GM18505 (cell line): ENCODE results near the gene SH3BP4.

Source experiments
- ATAC-seq: cut with Tn5 transposase; IDR thresholded peaks from one replicate; pipeline ENCODE4 v1.9.1; 2021; ENCODE audit not compliant: unreplicated experiment
- POLR2A ChIP-seq: IDR thresholded peaks from 4 replicates; pipeline ENCODE4 v1.6.1; 2011; ENCODE audit warnings: borderline replicate concordance; ENCODE audit not compliant: insufficient read depth, insufficient read length; ENCODE audit errors: extremely low read depth

Gene SH3BP4

GRCh38 chr2:235059161-235059560 is 107.3 kb downstream of the SH3BP4 start:
- no peak for ATAC-seq
- TF ChIP-seq POLR2A = no peak

GRCh38 chr2:235061656-235062055 is 109.8 kb downstream of the SH3BP4 start:
- no peak for ATAC-seq
- no peak for TF ChIP-seq POLR2A

- no peak for TF ChIP-seq POLR2A
- ATAC-seq = no peak
These were observed 111.7 kb downstream of the SH3BP4 start for GRCh38 chr2:235063471-235063961.

GRCh38 chr2:235064976-235065375 is 113.2 kb downstream of the SH3BP4 start:
- no peak for ATAC-seq
- TF ChIP-seq POLR2A = no peak

GRCh38 chr2:235066490-235066889 is 114.7 kb downstream of the SH3BP4 start:
- no peak for ATAC-seq
- no peak for TF ChIP-seq POLR2A

GRCh38 chr2:235066895-235067294 is 115.1 kb downstream of the SH3BP4 start:
- TF ChIP-seq POLR2A = no peak

GRCh38 chr2:235068701-235069100 is 116.9 kb downstream of the SH3BP4 start:
- no peak for TF ChIP-seq POLR2A
- no peak for ATAC-seq

More at GRCh38 chr2:235066895-235067294, 115.1 kb downstream of the SH3BP4 start:
- no peak for ATAC-seq

GRCh38 chr2:235070063-235070706 is 118.4 kb downstream of the SH3BP4 start:
- TF ChIP-seq POLR2A = no peak
- no peak for ATAC-seq

- TF ChIP-seq POLR2A = no peak
- ATAC-seq = no peak
These were observed 122.1 kb downstream of the SH3BP4 start for GRCh38 chr2:235073868-235074413.

GRCh38 chr2:235077046-235077445 is 125.2 kb downstream of the SH3BP4 start:
- no peak for ATAC-seq
- no peak for TF ChIP-seq POLR2A

- ATAC-seq = no peak
- no peak for TF ChIP-seq POLR2A
These were observed 126.4 kb downstream of the SH3BP4 start for GRCh38 chr2:235078182-235078581.

GRCh38 chr2:235078914-235079472 is 127.2 kb downstream of the SH3BP4 start:
- no peak for ATAC-seq
- TF ChIP-seq POLR2A = no peak

GRCh38 chr2:235080101-235080500 is 128.3 kb downstream of the SH3BP4 start:
- ATAC-seq = no peak
- TF ChIP-seq POLR2A = no peak

GRCh38 chr2:235082578-235083338 is 130.9 kb downstream of the SH3BP4 start:
- ATAC-seq = no peak

GRCh38 chr2:235083822-235084221 is 132.0 kb downstream of the SH3BP4 start:
- no peak for ATAC-seq
- TF ChIP-seq POLR2A = no peak

More at GRCh38 chr2:235082578-235083338, 130.9 kb downstream of the SH3BP4 start:
- TF ChIP-seq POLR2A = no peak
